HG03097 (cell line): Measurements from ENCODE around the gene RAET1L.
"Not testable (repeated sequence)": the region's sequence is repeated elsewhere in the genome, so short reads cannot be mapped to it uniquely, and the experiment has no call there.

Source experiments
- ATAC-seq: cut with Tn5 transposase; IDR thresholded peaks from one replicate; pipeline ENCODE4 v1.9.1; 2021; ENCODE audit not compliant: unreplicated experiment, low FRiP score

RAET1L gene, protein sequence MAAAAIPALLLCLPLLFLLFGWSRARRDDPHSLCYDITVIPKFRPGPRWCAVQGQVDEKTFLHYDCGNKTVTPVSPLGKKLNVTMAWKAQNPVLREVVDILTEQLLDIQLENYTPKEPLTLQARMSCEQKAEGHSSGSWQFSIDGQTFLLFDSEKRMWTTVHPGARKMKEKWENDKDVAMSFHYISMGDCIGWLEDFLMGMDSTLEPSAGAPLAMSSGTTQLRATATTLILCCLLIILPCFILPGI

GRCh38 chr6:150025201-150025917 lies at the start of gene RAET1L:
RAET1L (minus strand) TSS chr6:150025532; CDS start chr6:150025471, 61 bp downstream.
- no peak for ATAC-seq

- ATAC-seq = no peak
Measured at GRCh38 chr6:150075034-150075421, 49.7 kb upstream of the RAET1L start.

DNA sequence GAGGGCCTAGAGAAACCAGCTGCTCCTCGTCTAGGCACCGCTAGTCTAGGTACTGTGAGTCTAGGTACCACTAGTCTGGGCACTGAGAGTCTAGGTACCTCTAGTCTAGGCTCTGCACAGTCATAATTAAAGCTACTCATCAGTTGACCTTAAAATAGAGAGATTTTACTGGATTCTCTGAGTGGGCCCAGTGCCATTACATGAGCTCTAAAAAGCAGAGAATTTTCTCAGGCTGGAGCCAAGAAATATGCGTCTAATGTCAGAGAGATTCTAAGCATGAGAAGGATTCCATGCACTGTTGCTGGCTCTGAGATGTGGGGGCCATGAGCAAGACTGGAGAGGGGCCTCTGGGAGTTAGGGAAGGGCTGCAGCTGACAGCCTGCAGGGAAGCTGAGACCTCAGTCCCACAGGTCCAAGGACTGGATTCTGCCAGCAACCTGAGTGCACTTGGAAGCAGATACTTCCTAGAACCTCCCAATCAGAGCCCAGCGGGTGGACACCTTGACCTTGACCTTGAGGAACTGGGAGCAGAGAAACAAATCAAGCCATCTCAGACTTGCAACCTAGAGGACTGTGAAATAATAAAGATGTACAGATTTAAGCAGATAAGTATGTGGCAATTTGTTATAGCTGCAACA lies 49.2 kb upstream of the RAET1L start:
- not testable (repeated sequence) for ATAC-seq

GRCh38 chr6:150072201-150072600 lies 46.9 kb upstream of the RAET1L start:
- no peak for ATAC-seq

GRCh38 chr6:150070236-150070818 lies 45.0 kb upstream of the RAET1L start:
- no peak for ATAC-seq

- ATAC-seq = no peak
Measured at GRCh38 chr6:150069706-150070105, 44.4 kb upstream of the RAET1L start.

DNA sequence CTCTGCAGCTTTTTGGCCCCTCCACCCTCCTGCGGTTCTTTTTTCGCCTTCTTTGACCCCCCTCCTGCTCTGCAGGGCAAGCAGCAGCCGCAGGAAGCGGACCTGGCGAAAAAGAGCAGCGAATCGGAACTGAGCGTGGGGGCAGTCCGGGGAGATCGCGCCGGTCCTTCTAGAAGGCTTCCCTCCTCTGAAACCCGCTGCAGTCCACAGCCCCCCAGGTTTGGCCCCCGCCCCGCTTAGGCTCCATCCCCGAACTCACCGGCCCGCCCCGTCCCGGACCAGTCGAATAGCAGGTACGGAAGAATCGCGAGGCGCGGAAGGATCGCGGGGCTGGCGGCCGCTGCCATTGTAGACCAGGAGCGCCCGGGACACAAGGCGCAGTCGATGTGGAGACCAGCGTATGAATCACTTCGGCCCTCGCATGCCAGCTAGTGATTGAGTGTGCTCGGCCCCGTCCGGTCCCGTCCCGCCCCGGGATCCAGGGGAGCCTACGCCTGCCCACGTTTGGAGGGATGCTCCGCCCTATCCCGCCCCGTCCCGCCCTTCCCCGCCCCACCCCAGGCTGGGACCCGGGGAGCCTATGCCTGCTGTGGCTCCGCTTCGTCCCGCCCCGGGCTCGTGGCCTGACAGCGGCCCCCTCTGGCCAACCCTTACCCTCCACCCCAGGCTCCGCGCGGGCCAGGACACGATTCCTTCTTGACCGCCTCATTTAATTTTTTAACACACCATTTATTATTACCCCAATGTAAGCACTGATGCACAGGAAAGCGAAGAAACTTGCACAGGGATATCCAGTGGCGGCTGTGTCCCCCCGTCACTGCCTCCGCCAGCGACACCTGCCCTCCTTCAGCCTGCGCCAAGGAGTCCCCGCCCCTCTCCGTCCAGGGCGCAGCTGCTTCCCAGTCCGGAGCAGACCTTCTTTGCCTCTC lies 43.7 kb upstream of the RAET1L start, which contains the start of gene ULBP3:
TSS of gene ULBP3 (minus strand) at position 402 of the 929 bp plus-strand sequence. CDS start at position 347, 55 bp downstream.
- ATAC-seq = peak; percentile 61

GRCh38 chr6:150068151-150068550 lies 42.8 kb upstream of the RAET1L start:
- ATAC-seq = no peak

GRCh38 chr6:150065083-150065482 lies 39.8 kb upstream of the RAET1L start:
- ATAC-seq = no peak

GRCh38 chr6:150063640-150064039 lies 38.3 kb upstream of the RAET1L start:
- no peak for ATAC-seq

DNA sequence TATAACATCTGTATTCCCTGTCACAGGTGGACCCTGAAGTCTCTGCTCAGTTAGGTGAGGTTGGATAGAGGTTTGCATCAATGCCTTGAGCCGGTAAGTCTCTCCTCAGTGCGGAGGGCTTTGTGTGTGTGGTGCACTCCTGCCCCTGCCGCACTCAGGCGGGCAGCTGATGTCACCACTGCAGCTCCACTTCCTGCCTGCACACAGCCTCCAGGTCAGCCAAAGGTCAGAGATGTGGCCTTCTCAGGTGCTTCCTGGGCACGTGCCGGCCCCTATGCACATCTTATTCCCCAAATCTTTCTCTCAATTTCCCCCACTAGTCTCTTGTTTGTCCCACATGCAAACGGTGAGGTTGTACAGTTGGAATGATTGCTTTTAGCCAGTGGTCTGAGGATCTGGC lies 34.6 kb upstream of the RAET1L start:
- ATAC-seq = not testable (repeated sequence)

- no peak for ATAC-seq
Measured at GRCh38 chr6:150058986-150059385, 33.7 kb upstream of the RAET1L start.

GRCh38 chr6:150058231-150058792 lies 33.0 kb upstream of the RAET1L start:
- ATAC-seq = no peak

GRCh38 chr6:150057501-150057951 lies 32.2 kb upstream of the RAET1L start:
- ATAC-seq = no peak

DNA sequence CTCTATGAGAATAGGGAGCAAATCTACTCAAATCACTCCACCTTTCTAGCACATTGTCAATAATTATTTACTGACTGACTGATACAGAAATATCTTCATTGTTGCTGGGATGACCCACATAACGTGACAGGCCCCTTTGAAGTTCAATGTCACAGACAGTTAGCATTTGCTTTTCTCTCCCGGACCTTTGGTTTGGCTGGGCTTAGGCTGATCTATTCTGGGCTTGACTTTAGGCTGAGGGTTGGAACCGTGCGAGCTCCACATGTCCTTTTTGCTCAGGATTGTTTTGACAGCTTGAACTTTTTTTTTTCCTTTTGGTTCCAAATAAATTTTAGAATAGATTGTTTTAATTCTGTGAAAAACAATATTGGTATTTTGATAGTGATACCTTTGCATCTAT lies 31.6 kb upstream of the RAET1L start:
- ATAC-seq = no peak

- no peak for ATAC-seq
Measured at GRCh38 chr6:150056156-150056555, 30.8 kb upstream of the RAET1L start.

DNA sequence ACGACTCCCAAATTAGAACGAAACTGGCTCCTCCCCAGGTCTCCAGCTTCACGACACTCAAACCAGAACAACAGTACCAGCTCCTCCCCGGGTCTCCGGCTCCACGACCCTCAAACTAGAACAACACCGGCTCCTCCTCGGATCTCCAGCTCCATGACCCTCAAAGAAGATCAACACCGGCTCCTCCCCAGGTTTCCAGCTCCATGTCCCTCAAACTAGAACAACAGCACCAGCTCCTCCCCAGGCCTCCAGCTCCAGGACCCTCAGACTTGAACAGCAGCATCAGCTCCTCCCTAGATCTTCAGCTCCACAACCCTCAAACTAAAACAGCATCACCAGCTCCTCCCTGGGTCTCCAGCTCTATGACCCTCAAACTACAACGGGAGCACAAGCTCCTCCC lies 29.8 kb upstream of the RAET1L start:
- no peak for ATAC-seq

GRCh38 chr6:150053450-150053849 lies 28.1 kb upstream of the RAET1L start:
- no peak for ATAC-seq

DNA sequence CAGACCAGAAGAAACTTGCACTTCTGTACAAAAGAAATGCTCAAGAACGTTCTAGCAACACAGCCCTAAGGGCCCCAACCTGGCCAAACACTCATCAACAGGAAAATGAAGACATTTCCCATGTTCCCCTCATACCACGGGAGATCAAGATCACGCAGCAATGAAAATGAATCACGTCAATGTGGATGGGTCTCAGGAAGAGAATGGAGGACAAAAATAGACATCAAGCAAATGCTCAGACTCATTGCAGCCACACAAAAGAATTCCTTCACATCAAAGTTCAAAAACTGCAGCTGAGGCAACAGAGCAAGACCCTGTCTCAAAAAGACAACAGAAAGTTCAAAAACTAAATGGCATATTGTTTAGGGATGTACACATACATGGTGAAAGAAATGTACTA lies 25.5 kb upstream of the RAET1L start:
- no peak for ATAC-seq

DNA sequence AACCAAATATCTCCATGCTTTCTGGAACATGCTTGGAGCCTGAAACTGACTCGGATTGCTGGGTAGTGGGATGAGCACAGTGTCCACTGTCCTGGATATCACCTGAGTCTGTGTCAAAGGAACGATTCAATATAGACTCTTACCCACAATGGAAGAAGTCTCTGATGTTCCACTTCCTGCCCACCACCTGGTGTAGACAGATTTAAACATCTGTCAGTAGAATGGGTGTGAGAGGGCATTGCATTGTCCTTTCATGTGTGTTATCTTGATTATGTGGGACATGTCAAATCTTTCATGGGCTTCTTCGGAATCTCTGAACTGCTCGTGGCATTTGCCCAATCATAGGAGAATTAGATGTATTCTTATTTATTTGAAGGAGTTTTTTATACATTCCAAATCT lies 22.8 kb upstream of the RAET1L start:
- no peak for ATAC-seq
